ENCODE measurements around the gene FBRS. TPM values are rescaled to one million over a fixed set of nuclear protein-coding genes. Genes with fewer than 3 reads are reported as not detected.

FBRS gene
- polyA plus RNA-seq, 2 of the 4 experiments (the other 2 are of a cell fraction): 5.9 to 33.3 TPM

GRCh38 chr16:30615358-30616091 lies 42.7 kb upstream of the FBRS start:
- CTCF ChIA-PET: interaction anchor here (0.6 to 10.1 kb wide), 54 partner anchors 9 to 523 kb away, joined by 3 to 120 read pairs (median 4); partner anchors contain the start of genes DCTPP1, GDPD3, SEPHS2 and ZNF688
- H3K4me3 ChIP-seq: no peak overlapping the region
- H3K4me2 ChIP-seq: peak overlapping the region; percentile 19; the same call in 1 of the 3 replicates
- TF ChIP-seq SMC3 (IDR thresholded peaks at IDR 0.05): peak; percentile 46
- TF ChIP-seq TP53 (CRISPR knock-in tag; IDR thresholded peaks at IDR 0.05): no peak
- peak; percentile 73 for TF ChIP-seq CTCF (IDR thresholded peaks at IDR 0.05)
- peak; percentile 80 to 90 for TF ChIP-seq RAD21 (conservative IDR thresholded peaks at IDR 0.05 in 1 of 2, IDR thresholded peaks at IDR 0.05 in 1 of 2)
- no peak for TF ChIP-seq REST (IDR thresholded peaks at IDR 0.05)
- TF ChIP-seq EHMT2 (IDR thresholded peaks at IDR 0.05; ENCODE audit: low read depth): no peak
- TF ChIP-seq CHD2 (IDR thresholded peaks at IDR 0.05; ENCODE audit: low read length, partially characterized antibody): no peak
- peak; percentile 55; the same call in 1 of the 2 replicates for TF ChIP-seq MAX (IDR thresholded peaks at IDR 0.05)
- TF ChIP-seq USF2 (IDR thresholded peaks at IDR 0.05): no peak
- peak; percentile 80 to 84 for DNase-seq (ENCODE audit: low read depth in 1 of 2, low spot score in 1 of 2)
- ATAC-seq: peak; percentile 92 to 94
- WGBS (ENCODE audit: missing lambda C conversion rate): 15% methylated on average over 7 of the region's 12 CpGs
- peaks cover 16% of the 10 kb centered on the region; the same call in 2 of the 3 replicates for H3K4me1 ChIP-seq
- H3K27ac ChIP-seq: no peak overlapping the region
- FAIRE-seq: no peak
- H3K9me3 ChIP-seq: no peaks in the 10 kb centered on the region
- POLR2A ChIA-PET: interaction anchor here (0.8 to 1.0 kb wide), 3 partner anchors 44 to 208 kb away, joined by 3 to 4 read pairs (median 3); partner anchors contain the start of gene ZNF771

GRCh38 chr16:30619202-30619601 lies 39.0 kb upstream of the FBRS start:
- CTCF ChIA-PET: interaction anchor here (0.8 to 5.6 kb wide), 7 partner anchors 9 to 248 kb away, joined by 3 to 20 read pairs (median 7); partner anchors contain the start of gene DCTPP1
- Histone ChIP-seq H3K4me1 (peaks cover 13% of the 10 kb centered on the region; the same call in 2 of the 3 replicates), H3K4me2 (no peak overlapping the region), H3K9me3 (no peaks in the 10 kb centered on the region), H3K4me3 (no peak overlapping the region), H3K27ac (no peak overlapping the region)
- no peak for DNase-seq (ENCODE audit: low read depth in 1 of 2, low spot score in 1 of 2)
- ATAC-seq: no peak
- no peak for FAIRE-seq
- 72% methylated on average over 4 of the region's 4 CpGs for WGBS (ENCODE audit: missing lambda C conversion rate)
- no peak for TF ChIP-seq ZFP36 (IDR thresholded peaks at IDR 0.05; ENCODE audit: borderline replicate concordance, partially characterized antibody)
- no peak for TF ChIP-seq HOXB5 (CRISPR knock-in tag; IDR thresholded peaks at IDR 0.05)
- no peak for TF ChIP-seq HES2 (IDR thresholded peaks at IDR 0.05)
- no peak for TF ChIP-seq NPAS2 (CRISPR knock-in tag; IDR thresholded peaks at IDR 0.05; ENCODE audit: borderline replicate concordance)
- TF ChIP-seq FOXS1 (CRISPR knock-in tag; IDR thresholded peaks at IDR 0.05): no peak
- no peak for TF ChIP-seq E2F6 (IDR thresholded peaks at IDR 0.05; ENCODE audit: borderline replicate concordance, low read depth)
- no peak for TF ChIP-seq HDAC2 (IDR thresholded peaks at IDR 0.05)
- TF ChIP-seq CTCF (IDR thresholded peaks at IDR 0.05): no peak
- no peak for TF ChIP-seq SMC3 (IDR thresholded peaks at IDR 0.05)
- no peak for TF ChIP-seq ZC3H11A (IDR thresholded peaks at IDR 0.05)
- TF ChIP-seq CHD2 (IDR thresholded peaks at IDR 0.05; ENCODE audit: low read length, partially characterized antibody): no peak
- no peak for TF ChIP-seq ZSCAN20 (CRISPR knock-in tag; IDR thresholded peaks at IDR 0.05)
- POLR2A ChIA-PET: interaction anchor here (1.1 kb wide), 1 partner anchor 9 kb away, joined by 4 read pairs; the partner anchor contains the start of gene ZNF689

All from A549 (cell line).